Activated naive CD8-positive, alpha-beta T cell treated with anti-CD3 and anti-CD28 coated beads, Interleukin-2, amount 50 U/mL, for 16 hours (primary cell): ENCODE measurements around the gene FEV.
"Not testable (repeated sequence)": the region's sequence is repeated elsewhere in the genome, so short reads cannot be mapped to it uniquely, and the experiment has no call there.

ENCODE experiments used
- DNase-seq: peaks from one replicate; pipeline ENCODE4 v3.0.0-alpha.2; 2020; ENCODE audit warnings: low read depth, low spot score

The FEV gene

DNA sequence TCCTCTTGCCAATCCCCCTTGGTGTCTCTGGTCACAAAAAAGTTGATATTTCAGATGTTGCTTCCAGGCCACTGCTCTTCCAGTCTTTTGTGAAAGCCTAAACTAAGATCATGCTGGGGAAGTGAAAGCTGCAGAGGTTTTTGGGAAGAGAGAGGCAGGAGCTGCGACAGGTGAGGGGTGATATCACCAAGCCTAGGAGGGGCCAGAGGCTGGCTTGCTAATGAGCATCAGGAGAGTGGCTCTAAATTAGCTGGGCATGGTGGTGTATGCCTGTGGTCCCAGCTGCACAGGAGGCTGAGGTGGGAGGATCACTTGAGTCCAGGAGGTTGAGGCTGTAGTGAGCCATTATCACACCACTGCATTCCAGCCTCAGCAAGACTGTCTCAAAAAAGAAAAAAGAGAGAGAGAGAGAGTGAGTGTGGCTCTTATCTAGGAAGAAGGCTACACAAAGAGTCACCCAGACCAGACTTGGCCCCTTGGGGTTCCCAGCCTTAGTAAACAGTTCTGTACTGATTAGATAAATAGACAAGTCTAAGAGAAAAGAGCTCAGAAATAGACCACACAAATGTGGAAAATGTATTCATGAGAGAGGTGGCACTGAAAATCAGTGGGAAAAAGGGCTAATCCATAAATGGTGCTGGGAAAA lies 40.1 kb downstream of the FEV start:
- no peak for DNase-seq

DNA sequence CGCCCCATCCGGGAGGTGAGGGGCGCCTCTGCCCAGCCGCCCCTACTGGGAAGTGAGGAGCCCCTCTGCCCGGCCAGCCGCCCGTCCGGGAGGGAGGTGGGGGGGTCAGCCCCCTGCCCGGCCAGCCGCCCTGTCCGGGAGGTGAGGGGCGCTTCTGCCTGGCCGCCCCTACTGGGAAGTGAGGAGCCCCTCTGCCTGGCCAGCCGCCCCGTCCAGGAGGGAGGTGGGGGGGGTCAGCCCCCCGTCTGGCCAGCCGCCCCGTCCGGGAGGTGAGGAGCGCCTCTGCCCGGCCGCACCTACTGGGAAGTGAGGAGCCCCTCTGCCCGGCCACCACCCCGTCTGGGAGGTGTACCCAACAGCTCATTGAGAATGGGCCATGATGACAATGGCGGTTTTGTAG lies 53.2 kb downstream of the FEV start:
- not testable (repeated sequence) for DNase-seq
